Stimulated activated naive CD4-positive, alpha-beta T cell treated with Interleukin-2 at 50 U/mL for 16 hours (primary cell): ENCODE data around the gene MSH3.

Experiments
- DNase-seq: peaks from one replicate; lab custom pipeline; 2025; lab: John Stamatoyannopoulos, UW

MSH3 gene

DNA sequence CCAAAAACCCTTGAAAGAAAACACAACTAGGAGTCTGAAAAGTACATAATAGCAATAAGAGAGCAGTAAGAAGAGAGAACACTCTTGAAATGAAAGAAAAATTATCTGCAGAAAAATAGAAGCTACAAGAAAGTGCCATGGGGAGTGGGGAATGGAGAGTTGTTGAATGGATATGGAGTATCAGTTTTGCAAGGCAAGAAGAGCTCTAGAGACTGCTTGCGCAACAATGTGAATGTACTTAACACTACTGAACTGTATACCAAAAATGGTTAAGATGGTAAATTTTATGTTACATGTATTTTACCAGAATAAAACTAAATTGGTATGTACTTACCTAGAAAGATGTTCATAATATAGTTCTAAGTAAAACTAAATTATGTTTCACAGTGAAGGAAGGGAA lies 251.0 kb downstream of the MSH3 start:
- no peak for DNase-seq

DNA sequence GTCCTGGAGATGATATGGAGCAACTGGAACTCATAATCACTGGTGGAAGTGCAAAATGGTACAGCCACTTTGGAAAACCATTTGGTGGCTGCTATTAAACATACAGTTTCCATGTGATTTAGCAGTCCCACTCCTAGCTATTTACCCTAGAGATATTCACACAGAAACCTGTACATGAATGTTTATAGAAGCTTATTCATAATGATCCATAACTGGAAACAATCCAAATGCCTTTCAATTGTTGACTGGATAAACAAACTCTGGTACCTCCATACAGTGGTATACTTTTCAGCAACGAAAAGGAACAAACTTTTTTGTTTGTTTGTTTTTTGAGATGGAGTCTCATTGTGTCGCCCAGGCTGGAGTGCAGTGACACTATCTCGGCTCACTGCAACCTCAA lies 258.0 kb downstream of the MSH3 start:
- DNase-seq: no peak

GRCh38 chr5:80915716-80916115 lies 261.3 kb downstream of the MSH3 start:
- no peak for DNase-seq

DNA sequence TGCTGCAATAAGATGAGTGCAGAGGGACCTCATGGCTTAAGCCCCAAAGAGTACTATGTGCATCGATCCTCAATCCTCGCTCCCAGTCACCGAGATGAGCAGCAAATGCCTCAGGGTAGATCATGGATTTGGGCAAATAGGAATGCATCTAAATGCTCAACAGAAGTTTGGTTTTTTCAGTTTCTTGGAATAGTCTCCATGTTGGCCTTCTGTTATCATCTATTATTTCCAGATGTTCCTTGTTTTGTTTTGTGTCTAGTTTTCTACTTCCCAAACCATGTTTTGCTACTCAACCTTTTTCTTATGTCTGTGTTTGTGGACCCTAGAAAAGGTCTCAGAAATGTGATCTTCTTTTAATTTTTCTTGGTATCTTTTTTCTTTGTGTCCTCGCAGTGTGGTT lies 262.2 kb downstream of the MSH3 start:
- no peak for DNase-seq

GRCh38 chr5:80917631-80918030 lies 263.2 kb downstream of the MSH3 start:
- DNase-seq: no peak

- no peak for DNase-seq
Measured at GRCh38 chr5:80919678-80920196, 265.3 kb downstream of the MSH3 start.

DNA sequence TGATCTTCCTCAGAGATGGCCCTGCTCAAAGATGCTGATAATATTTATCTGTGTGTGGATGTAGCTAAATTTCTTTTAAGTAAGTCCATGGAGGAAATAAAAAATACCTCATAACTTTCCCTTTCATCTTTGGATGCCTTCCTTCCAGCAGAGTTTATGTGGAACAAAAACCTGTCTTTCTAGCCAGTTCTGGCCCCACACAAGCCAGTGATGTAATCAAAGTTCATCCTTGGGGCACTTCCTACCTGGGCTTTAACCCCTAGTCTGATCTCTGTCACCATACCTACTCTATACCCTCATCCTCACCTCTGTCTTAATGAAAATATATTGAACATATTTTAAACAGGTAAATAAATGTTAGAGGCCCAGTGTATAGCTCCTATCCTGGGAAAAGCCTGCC lies 265.9 kb downstream of the MSH3 start:
- DNase-seq: no peak

- no peak for DNase-seq
Measured at GRCh38 chr5:80921026-80921425, 266.6 kb downstream of the MSH3 start.

DNA sequence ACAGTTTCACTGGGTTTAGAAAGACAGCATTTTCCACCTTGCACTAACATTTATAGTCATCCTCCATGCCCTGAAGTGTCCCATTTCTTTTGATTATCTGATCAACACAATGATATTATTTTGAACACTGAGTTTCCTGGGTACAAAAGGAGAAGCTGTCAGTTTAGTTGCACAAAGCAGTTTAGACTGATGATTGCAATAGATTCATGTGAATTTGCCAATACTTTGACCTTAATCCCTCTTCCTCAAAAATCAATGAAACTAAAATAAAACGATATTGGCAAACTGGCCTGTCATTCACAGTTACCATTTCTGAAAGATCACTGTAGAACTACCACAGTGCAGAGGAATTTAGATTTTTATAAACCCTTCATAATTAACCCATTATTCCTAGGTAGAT lies 271.5 kb downstream of the MSH3 start:
- no peak for DNase-seq
